ENCODE measurements around the gene THAP4.

THAP4 gene

DNA sequence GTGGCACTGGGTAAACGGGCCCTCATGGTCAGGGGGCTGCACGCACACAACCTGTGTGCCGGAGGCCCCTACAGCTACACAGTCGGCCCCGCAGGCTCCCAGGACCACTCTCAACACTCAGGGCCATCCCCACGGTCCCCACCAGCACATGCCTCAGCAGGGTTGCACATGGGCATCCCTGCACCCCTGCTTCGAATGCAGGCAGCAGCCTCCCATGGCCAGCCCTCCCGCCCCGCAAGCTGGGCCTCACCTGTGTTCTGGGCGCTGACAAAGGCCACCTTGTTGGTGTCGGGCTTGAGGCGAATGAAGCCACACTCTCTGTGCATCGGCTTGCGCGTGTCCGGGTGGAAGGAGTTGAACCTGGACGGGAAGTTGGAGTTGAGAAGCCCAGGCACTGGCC lies 34.2 kb downstream of the THAP4 start:
- no peak for TF ChIP-seq TAF1 (IDR thresholded peaks at IDR 0.05; ENCODE audit: borderline replicate concordance, insufficient read depth, low read length)
- TF ChIP-seq, protein P1, sequence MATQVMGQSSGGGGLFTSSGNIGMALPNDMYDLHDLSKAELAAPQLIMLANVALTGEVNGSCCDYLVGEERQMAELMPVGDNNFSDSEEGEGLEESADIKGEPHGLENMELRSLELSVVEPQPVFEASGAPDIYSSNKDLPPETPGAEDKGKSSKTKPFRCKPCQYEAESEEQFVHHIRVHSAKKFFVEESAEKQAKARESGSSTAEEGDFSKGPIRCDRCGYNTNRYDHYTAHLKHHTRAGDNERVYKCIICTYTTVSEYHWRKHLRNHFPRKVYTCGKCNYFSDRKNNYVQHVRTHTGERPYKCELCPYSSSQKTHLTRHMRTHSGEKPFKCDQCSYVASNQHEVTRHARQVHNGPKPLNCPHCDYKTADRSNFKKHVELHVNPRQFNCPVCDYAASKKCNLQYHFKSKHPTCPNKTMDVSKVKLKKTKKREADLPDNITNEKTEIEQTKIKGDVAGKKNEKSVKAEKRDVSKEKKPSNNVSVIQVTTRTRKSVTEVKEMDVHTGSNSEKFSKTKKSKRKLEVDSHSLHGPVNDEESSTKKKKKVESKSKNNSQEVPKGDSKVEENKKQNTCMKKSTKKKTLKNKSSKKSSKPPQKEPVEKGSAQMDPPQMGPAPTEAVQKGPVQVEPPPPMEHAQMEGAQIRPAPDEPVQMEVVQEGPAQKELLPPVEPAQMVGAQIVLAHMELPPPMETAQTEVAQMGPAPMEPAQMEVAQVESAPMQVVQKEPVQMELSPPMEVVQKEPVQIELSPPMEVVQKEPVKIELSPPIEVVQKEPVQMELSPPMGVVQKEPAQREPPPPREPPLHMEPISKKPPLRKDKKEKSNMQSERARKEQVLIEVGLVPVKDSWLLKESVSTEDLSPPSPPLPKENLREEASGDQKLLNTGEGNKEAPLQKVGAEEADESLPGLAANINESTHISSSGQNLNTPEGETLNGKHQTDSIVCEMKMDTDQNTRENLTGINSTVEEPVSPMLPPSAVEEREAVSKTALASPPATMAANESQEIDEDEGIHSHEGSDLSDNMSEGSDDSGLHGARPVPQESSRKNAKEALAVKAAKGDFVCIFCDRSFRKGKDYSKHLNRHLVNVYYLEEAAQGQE (IDR thresholded peaks at IDR 0.05; ENCODE audit: insufficient read depth in 1 of 2, low read depth in 2 of 2, low read length in 2 of 2) = no peak
- no peak for TF ChIP-seq SIN3A (IDR thresholded peaks at IDR 0.05; ENCODE audit: borderline replicate concordance, insufficient read depth, low read length)
- no peak for TF ChIP-seq POLR2AphosphoS5 (IDR thresholded peaks at IDR 0.05; ENCODE audit: low read depth, low read length)
- TF ChIP-seq FOXP2 (optimal IDR thresholded peaks at IDR 0.05; ENCODE audit: borderline replicate concordance, extremely low read depth, extremely low read length, insufficient read depth) = no peak

DNA sequence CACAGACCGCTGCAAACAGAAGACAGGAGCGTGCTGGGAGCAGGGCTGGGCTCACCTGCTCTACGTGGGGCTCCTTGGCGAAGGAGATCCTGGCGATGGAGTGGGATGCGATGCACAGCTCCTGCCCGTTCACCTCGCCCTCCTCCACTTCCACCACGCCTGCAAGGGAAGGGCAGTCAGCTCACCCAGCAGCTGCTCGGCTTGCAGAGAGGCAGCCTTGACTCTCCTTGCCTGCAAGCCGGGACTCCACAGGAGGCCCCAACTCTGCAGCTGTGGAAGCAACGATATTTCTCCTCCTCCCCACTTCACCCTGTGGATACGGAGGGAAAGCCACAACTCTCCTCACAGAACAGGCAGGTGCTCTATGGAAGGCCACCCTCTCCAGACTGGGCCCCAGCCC lies 35.1 kb downstream of the THAP4 start:
- TF ChIP-seq FOXP2 (optimal IDR thresholded peaks at IDR 0.05; ENCODE audit: borderline replicate concordance, extremely low read depth, extremely low read length, insufficient read depth) = no peak
- TF ChIP-seq, protein P1 (IDR thresholded peaks at IDR 0.05; ENCODE audit: insufficient read depth in 1 of 2, low read depth in 2 of 2, low read length in 2 of 2) = no peak
- no peak for TF ChIP-seq SIN3A (IDR thresholded peaks at IDR 0.05; ENCODE audit: borderline replicate concordance, insufficient read depth, low read length)
- TF ChIP-seq TAF1 (IDR thresholded peaks at IDR 0.05; ENCODE audit: borderline replicate concordance, insufficient read depth, low read length) = no peak
- no peak for TF ChIP-seq POLR2AphosphoS5 (IDR thresholded peaks at IDR 0.05; ENCODE audit: low read depth, low read length)

DNA sequence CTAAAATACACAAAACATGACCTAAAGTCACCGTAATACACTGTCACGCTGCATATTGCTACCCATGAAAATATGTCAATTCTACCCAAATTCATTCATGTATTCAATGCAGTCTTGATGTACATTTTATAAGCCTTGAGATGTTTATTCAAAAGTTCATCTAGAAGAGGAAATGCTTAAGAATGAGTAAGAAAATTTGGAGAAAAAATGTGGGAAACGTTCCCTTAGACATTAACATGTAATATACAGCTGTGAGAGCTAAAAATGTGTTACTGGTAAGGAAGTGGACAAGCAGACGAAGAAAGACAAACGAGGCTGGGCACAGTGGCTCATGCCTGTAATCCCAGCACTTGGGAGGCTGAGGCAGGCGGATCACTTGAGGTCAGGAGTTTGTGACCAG lies 37.3 kb downstream of the THAP4 start:
- no peak for TF ChIP-seq SIN3A (IDR thresholded peaks at IDR 0.05; ENCODE audit: borderline replicate concordance, insufficient read depth, low read length)
- TF ChIP-seq FOXP2 (optimal IDR thresholded peaks at IDR 0.05; ENCODE audit: borderline replicate concordance, extremely low read depth, extremely low read length, insufficient read depth) = no peak
- TF ChIP-seq, protein P1 (IDR thresholded peaks at IDR 0.05; ENCODE audit: insufficient read depth in 1 of 2, low read depth in 2 of 2, low read length in 2 of 2) = no peak
- TF ChIP-seq TAF1 (IDR thresholded peaks at IDR 0.05; ENCODE audit: borderline replicate concordance, insufficient read depth, low read length) = no peak

DNA sequence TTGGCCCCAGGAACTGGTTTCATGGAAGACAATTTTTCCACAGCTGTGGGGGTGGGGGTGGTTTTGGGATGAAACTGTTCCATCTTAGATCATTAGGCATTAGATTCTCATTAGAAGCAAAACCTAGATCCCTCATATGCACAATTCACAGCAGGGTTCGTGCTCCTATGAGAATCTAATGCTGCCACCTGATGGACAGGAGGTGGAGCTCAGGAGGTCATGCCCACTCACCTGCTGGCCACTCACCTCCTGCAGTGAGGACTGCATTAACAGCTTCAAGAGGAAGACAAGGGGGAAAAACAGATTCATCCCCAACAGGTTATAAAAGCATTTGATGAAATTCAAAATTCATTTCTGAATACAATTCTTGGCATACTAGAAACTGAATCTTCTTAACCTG lies 38.5 kb downstream of the THAP4 start:
- TF ChIP-seq POLR2AphosphoS5 (IDR thresholded peaks at IDR 0.05; ENCODE audit: low read depth, low read length) (no peak), FOXP2 (optimal IDR thresholded peaks at IDR 0.05; ENCODE audit: borderline replicate concordance, extremely low read depth, extremely low read length, insufficient read depth) (no peak), TAF1 (IDR thresholded peaks at IDR 0.05; ENCODE audit: borderline replicate concordance, insufficient read depth, low read length) (no peak), SIN3A (IDR thresholded peaks at IDR 0.05; ENCODE audit: borderline replicate concordance, insufficient read depth, low read length) (no peak)
- TF ChIP-seq, protein P1 (IDR thresholded peaks at IDR 0.05; ENCODE audit: insufficient read depth in 1 of 2, low read depth in 2 of 2, low read length in 2 of 2) = no peak

DNA sequence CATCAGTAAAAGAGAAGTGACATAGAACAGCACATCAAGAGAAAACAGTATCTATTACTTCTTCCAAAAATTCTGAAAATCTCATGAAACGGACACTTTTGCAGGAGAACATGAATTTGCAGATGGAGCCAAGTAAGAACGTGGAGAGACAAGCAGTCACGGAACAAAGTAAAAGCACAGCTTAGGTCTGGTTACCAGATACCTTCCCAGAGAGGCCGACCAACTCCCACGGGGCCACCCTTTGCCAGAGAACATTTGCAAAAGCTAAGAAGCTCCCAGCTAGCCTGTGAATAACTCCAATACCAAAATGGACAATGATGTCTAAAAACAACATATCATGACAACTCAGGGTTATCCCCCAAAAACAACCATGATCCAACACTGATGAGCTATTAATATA lies 38.9 kb downstream of the THAP4 start:
- TF ChIP-seq SIN3A (IDR thresholded peaks at IDR 0.05; ENCODE audit: borderline replicate concordance, insufficient read depth, low read length) (no peak), TAF1 (IDR thresholded peaks at IDR 0.05; ENCODE audit: borderline replicate concordance, insufficient read depth, low read length) (no peak), POLR2AphosphoS5 (IDR thresholded peaks at IDR 0.05; ENCODE audit: low read depth, low read length) (no peak), FOXP2 (optimal IDR thresholded peaks at IDR 0.05; ENCODE audit: borderline replicate concordance, extremely low read depth, extremely low read length, insufficient read depth) (no peak)
- TF ChIP-seq, protein P1 (IDR thresholded peaks at IDR 0.05; ENCODE audit: insufficient read depth in 1 of 2, low read depth in 2 of 2, low read length in 2 of 2) = no peak
